CD4-positive, CD25-positive, alpha-beta regulatory T cell (primary cell): Measurements from ENCODE around the gene RNF144B. TPM values are rescaled to one million over a fixed set of nuclear protein-coding genes. Genes with fewer than 3 reads are reported as not detected.
A peak's percentile ranks its signal among the peaks of the same experiment; 100 is the strongest.
"Not testable (repeated sequence)": the region's sequence is repeated elsewhere in the genome, so short reads cannot be mapped to it uniquely, and the experiment has no call there.

Experiments
- ATAC-seq, 2 donors: fragments of 150-1000 bp; cut with Tn5 transposase; one replicate each; pipeline ENCODE4 v1.10.0; 2021; ENCODE audit warnings: low read depth in 2 of 2, moderate number of reproducible peaks in 2 of 2, moderate library complexity in 1 of 2
- DNase-seq, 3 donors: peaks; one replicate each; pipeline versions ENCODE4 v3.0.0 to v3.0.0-alpha.2; 2012 to 2022; ENCODE audit warnings: mixed read lengths in 1 of 3
- H3K27ac ChIP-seq: one replicate; pipeline ENCODE4 v1.7.0; 2013; ENCODE audit warnings: mild to moderate bottlenecking, low read length; ENCODE audit not compliant: insufficient read depth, poor library complexity, severe bottlenecking
- H3K27me3 ChIP-seq: one replicate; pipeline ENCODE4 v1.7.0; 2013; ENCODE audit warnings: low read length; ENCODE audit not compliant: control insufficient read depth, insufficient read depth
- H3K36me3 ChIP-seq: one replicate; pipeline ENCODE4 v1.7.0; 2013; ENCODE audit warnings: mild to moderate bottlenecking, low read length, moderate library complexity; ENCODE audit not compliant: control insufficient read depth, insufficient read depth
- H3K4me1 ChIP-seq: 2 replicates; pipeline ENCODE4 v1.7.0; 2013; ENCODE audit warnings: mild to moderate bottlenecking, low read length; ENCODE audit not compliant: insufficient read depth, control insufficient read depth, poor library complexity, severe bottlenecking
- H3K4me3 ChIP-seq: one replicate; pipeline ENCODE4 v1.7.0; 2013; ENCODE audit warnings: low read depth, mild to moderate bottlenecking, low read length, moderate library complexity
- H3K9me3 ChIP-seq, 2 experiments: 1 replicate in 1 of 2; 2 replicates in 1 of 2; pipeline ENCODE4 v1.7.0; 2013; ENCODE audit warnings: low read length in 2 of 2, mild to moderate bottlenecking in 1 of 2, moderate library complexity in 1 of 2; ENCODE audit not compliant: control insufficient read depth in 2 of 2
- H3K27ac Mint-ChIP-seq, 3 donors: one replicate each; pipeline ENCODE4 v1.8.0; 2020 to 2022; ENCODE audit warnings: mild to moderate bottlenecking in 3 of 3, mixed read lengths in 3 of 3, moderate library complexity in 2 of 3
- H3K27me3 Mint-ChIP-seq: one replicate; pipeline ENCODE4 v1.8.0; 2022; ENCODE audit warnings: mild to moderate bottlenecking, mixed read lengths
- H3K36me3 Mint-ChIP-seq: one replicate; pipeline ENCODE4 v1.8.0; 2020; ENCODE audit warnings: mixed read lengths
- H3K4me1 Mint-ChIP-seq, 4 donors: one replicate each; pipeline ENCODE4 v1.8.0; 2020 to 2022; ENCODE audit warnings: mixed read lengths in 4 of 4, mild to moderate bottlenecking in 1 of 4
- H3K4me3 Mint-ChIP-seq, 4 donors: one replicate each; pipeline ENCODE4 v1.8.0; 2020 to 2022; ENCODE audit warnings: mild to moderate bottlenecking in 4 of 4, mixed read lengths in 4 of 4, moderate library complexity in 3 of 4
- H3K9me3 Mint-ChIP-seq, 7 donors: one replicate each; pipeline ENCODE4 v1.8.0; 2020 to 2022; ENCODE audit warnings: mixed read lengths in 7 of 7, mild to moderate bottlenecking in 3 of 7, moderate library complexity in 2 of 7
- polyA plus RNA-seq, 4 donors: library from polyadenylated mRNA; unstranded; fragments of 300-500 nt; fragmentation: Illumina TruSeq; gene quantifications; one replicate each; pipeline ENCODE4 v1.2.3, GENCODE V29; 2021
- total RNA-seq: library from RNA; stranded (reverse); gene quantifications from one replicate; pipeline ENCODE4 v1.2.3, GENCODE V29; 2022

The RNF144B gene
- total and polyA plus RNA-seq, 5 donors from 2014 or later = 0.21 to 1.7 (median 1.1) TPM

GRCh38 chr6:18398225-18398624 is 11.1 kb downstream of the RNF144B start:
- H3K4me3 Mint-ChIP-seq = not testable (repeated sequence)
- peaks cover 29% of the 10 kb centered on the region for H3K36me3 Mint-ChIP-seq

GRCh38 chr6:18400831-18401446 is 13.8 kb downstream of the RNF144B start:
- peak overlapping the region; percentile 33 to 89 (median 82) for H3K27ac Mint-ChIP-seq

More at GRCh38 chr6:18398225-18398624, 11.1 kb downstream of the RNF144B start:
- not testable (repeated sequence) for H3K27ac ChIP-seq, H3K27me3 ChIP-seq, ATAC-seq, H3K9me3 ChIP-seq, DNase-seq, H3K9me3 Mint-ChIP-seq, H3K27ac Mint-ChIP-seq, H3K4me3 ChIP-seq, H3K27me3 Mint-ChIP-seq, H3K4me1 ChIP-seq, H3K36me3 ChIP-seq
- H3K4me1 Mint-ChIP-seq = peaks cover 7 to 22% (median 13%) of the 10 kb centered on the region in 4 donors

GRCh38 chr6:18404965-18405364 is 17.8 kb downstream of the RNF144B start:
- not testable (repeated sequence) for H3K9me3 ChIP-seq, H3K36me3 ChIP-seq, H3K27me3 Mint-ChIP-seq, ATAC-seq, H3K27ac Mint-ChIP-seq, H3K27ac ChIP-seq, H3K4me1 ChIP-seq, H3K9me3 Mint-ChIP-seq, H3K27me3 ChIP-seq, H3K4me3 ChIP-seq, H3K4me3 Mint-ChIP-seq, DNase-seq
- peaks cover 25% of the 10 kb centered on the region for H3K36me3 Mint-ChIP-seq
- peaks cover 7 to 13% (median 10%) of the 10 kb centered on the region in 4 donors for H3K4me1 Mint-ChIP-seq

More at GRCh38 chr6:18400831-18401446, 13.8 kb downstream of the RNF144B start:
- no peaks in the 10 kb centered on the region for H3K4me1 ChIP-seq
- no peaks in the 10 kb centered on the region for H3K27me3 Mint-ChIP-seq
- H3K36me3 Mint-ChIP-seq = peaks cover 31% of the 10 kb centered on the region
- H3K4me1 Mint-ChIP-seq = peaks cover 7 to 14% (median 10%) of the 10 kb centered on the region in 4 donors
- ATAC-seq = peak; percentile 56 to 61
- no peaks in the 10 kb centered on the region for H3K9me3 ChIP-seq
- no peak overlapping the region for H3K4me3 ChIP-seq
- H3K36me3 ChIP-seq = no peaks in the 10 kb centered on the region
- H3K9me3 Mint-ChIP-seq = no peaks in the 10 kb centered on the region
- DNase-seq = peak in 1 of 3 donors; percentile 44
- no peak overlapping the region for H3K4me3 Mint-ChIP-seq
- H3K27me3 ChIP-seq = no peaks in the 10 kb centered on the region
- H3K27ac ChIP-seq = no peak overlapping the region

- no peaks in the 10 kb centered on the region for H3K27me3 ChIP-seq
- H3K27ac ChIP-seq = no peak overlapping the region
- H3K9me3 ChIP-seq = no peaks in the 10 kb centered on the region
- H3K4me3 ChIP-seq = no peak overlapping the region
- H3K27me3 Mint-ChIP-seq = peaks cover 4% of the 10 kb centered on the region
- H3K9me3 Mint-ChIP-seq = peaks cover 0 to 4% (median 0%) of the 10 kb centered on the region in 7 donors
- peaks cover 25% of the 10 kb centered on the region for H3K36me3 Mint-ChIP-seq
- H3K27ac Mint-ChIP-seq = peak overlapping the region in 1 of 3 donors; percentile 9
- peaks cover 3 to 10% (median 6%) of the 10 kb centered on the region in 4 donors for H3K4me1 Mint-ChIP-seq
- no peak overlapping the region for H3K4me3 Mint-ChIP-seq
- ATAC-seq (no peak), DNase-seq (no peak)
- H3K4me1 ChIP-seq = no peaks in the 10 kb centered on the region
- H3K36me3 ChIP-seq = no peaks in the 10 kb centered on the region
These were observed 18.5 kb downstream of the RNF144B start for GRCh38 chr6:18405477-18406293.

GRCh38 chr6:18406955-18407749 is 20.0 kb downstream of the RNF144B start:
- H3K9me3 ChIP-seq = no peaks in the 10 kb centered on the region
- H3K36me3 Mint-ChIP-seq = peaks cover 17% of the 10 kb centered on the region
- peaks cover 0 to 5% (median 1%) of the 10 kb centered on the region in 4 donors for H3K4me1 Mint-ChIP-seq
- H3K4me3 ChIP-seq = no peak overlapping the region
- ATAC-seq (no peak), DNase-seq (no peak)
- no peak overlapping the region for H3K27ac ChIP-seq
- H3K27me3 Mint-ChIP-seq = peaks cover 4% of the 10 kb centered on the region
- no peak overlapping the region for H3K4me3 Mint-ChIP-seq
- H3K27ac Mint-ChIP-seq = no peak overlapping the region
- H3K4me1 ChIP-seq = no peaks in the 10 kb centered on the region
- H3K27me3 ChIP-seq = no peaks in the 10 kb centered on the region
- no peaks in the 10 kb centered on the region for H3K36me3 ChIP-seq
- H3K9me3 Mint-ChIP-seq = peaks cover 0 to 4% (median 0%) of the 10 kb centered on the region in 7 donors

- H3K9me3 ChIP-seq, DNase-seq, H3K4me1 Mint-ChIP-seq, H3K36me3 ChIP-seq, H3K27ac Mint-ChIP-seq, H3K4me3 ChIP-seq, H3K27ac ChIP-seq, H3K27me3 ChIP-seq, H3K4me1 ChIP-seq, ATAC-seq, H3K9me3 Mint-ChIP-seq, H3K27me3 Mint-ChIP-seq, H3K4me3 Mint-ChIP-seq: not testable (repeated sequence)
- peaks cover 12% of the 10 kb centered on the region for H3K36me3 Mint-ChIP-seq
These were observed 22.5 kb downstream of the RNF144B start for GRCh38 chr6:18409602-18410001.

- Mint-ChIP-seq H3K4me3 (no peak overlapping the region), H3K36me3 (peaks cover 13% of the 10 kb centered on the region), H3K9me3 (peaks cover 0 to 4% (median 0%) of the 10 kb centered on the region in 7 donors), H3K27me3 (peaks cover 4% of the 10 kb centered on the region), H3K4me1 (peaks cover 0 to 7% (median 1%) of the 10 kb centered on the region in 4 donors), H3K27ac (peak overlapping the region in 1 of 3 donors; percentile 41)
- H3K4me3 ChIP-seq = no peak overlapping the region
- H3K4me1 ChIP-seq = no peaks in the 10 kb centered on the region
- DNase-seq = no peak
- no peaks in the 10 kb centered on the region for H3K36me3 ChIP-seq
- H3K27ac ChIP-seq = no peak overlapping the region
- H3K27me3 ChIP-seq = no peaks in the 10 kb centered on the region
- H3K9me3 ChIP-seq = no peaks in the 10 kb centered on the region
- no peak for ATAC-seq
These were observed 23.3 kb downstream of the RNF144B start for GRCh38 chr6:18410412-18410811.
